K562 (cell line): Measurements from ENCODE around the gene AGAP1. TPM values are rescaled to one million over a fixed set of nuclear protein-coding genes. Genes with fewer than 3 reads are reported as not detected.

Experiments
- ATAC-seq: fragments of 200-7000 bp; cut with Tn5 transposase; 3 replicates; pipeline ENCODE4 v1.9.1; 2020; ENCODE audit warnings: moderate library complexity
- BruUV-seq: library from RNA; stranded (reverse); fragments of 400-500 nt; replicated peaks from 2 replicates; lab custom pipeline; 2021; lab: Mats Ljungman, UMichigan
- CTCF ChIA-PET: fragments of 300-600 bp; formaldehyde crosslinking; extraction: SDS; loops from one replicate; lab custom pipeline; 2021; ENCODE audit warnings: low intra/inter-chr PET ratio; lab: Yijun Ruan, JAX
- POLR2A ChIA-PET: fragments of 300-600, 350-650 bp; sonication (Branson Sonifier 250); formaldehyde crosslinking; extraction: SDS; loops from one replicate; lab custom pipeline; 2021; ENCODE audit warnings: antibody characterized with exemption, inconsistent platforms; lab: Yijun Ruan, JAX
- DNase-seq, 4 experiments: peaks; one replicate each; pipeline versions ENCODE4 v3.0.0 to v3.0.0-alpha.2; 2011 to 2018; ENCODE audit warnings: low spot score in 3 of 4, mixed read lengths in 3 of 4; ENCODE audit errors: extremely low read depth in 1 of 4
- FAIRE-seq: peaks from 2 replicates; lab custom pipeline; 2011; peaks lifted over from hg19 to GRCh38; lab: Jason Lieb, UNC
- H2AFZ ChIP-seq: 2 replicates; pipeline ENCODE4 v1.6.0; 2011; ENCODE audit warnings: low read depth, low read length, control low read depth, inconsistent platforms
- H3K27ac ChIP-seq: fragments of 200-600 bp; 3 replicates; pipeline ENCODE4 v1.8.0; 2011; ENCODE audit warnings: low read depth, mild to moderate bottlenecking, control low read depth, inconsistent platforms, low read length, moderate library complexity, mixed read lengths; ENCODE audit errors: extremely low read depth
- H3K27me3 ChIP-seq, 2 experiments: fragments of 300-600 bp in 1 of 2; 2 replicates in 1 of 2; 3 replicates in 1 of 2; pipeline versions ENCODE4 v1.6.0 to v1.8.0; 2011; ENCODE audit warnings: inconsistent platforms in 2 of 2, low read length in 2 of 2, mild to moderate bottlenecking in 1 of 2, mixed read lengths in 1 of 2, moderate library complexity in 1 of 2; ENCODE audit not compliant: control insufficient read depth in 2 of 2, insufficient read depth in 2 of 2
- H3K36me3 ChIP-seq: fragments of 300-600 bp; 3 replicates; pipeline ENCODE4 v1.8.0; 2011; ENCODE audit warnings: mild to moderate bottlenecking, low read length, inconsistent platforms; ENCODE audit not compliant: control insufficient read depth, insufficient read depth
- H3K4me1 ChIP-seq, 2 experiments: fragments of 200-600 bp in 1 of 2; replicated peaks in 1 of 2; 2 replicates in 1 of 2; 3 replicates in 1 of 2; pipeline versions ENCODE4 v1.5.1 to v1.8.0; 2011; ENCODE audit warnings: inconsistent platforms in 2 of 2, low read length in 2 of 2, mild to moderate bottlenecking in 1 of 2, mixed read lengths in 1 of 2, moderate library complexity in 1 of 2; ENCODE audit not compliant: control insufficient read depth in 2 of 2, insufficient read depth in 2 of 2
- H3K4me2 ChIP-seq: 2 replicates; pipeline ENCODE4 v1.6.1; 2011; ENCODE audit warnings: low read length, control low read depth, inconsistent platforms, mixed read lengths; ENCODE audit not compliant: insufficient read depth
- H3K4me3 ChIP-seq: fragments of 200-600 bp; sonication (generic), shearing (Covaris generic); 2 replicates; pipeline ENCODE4 v1.5.1; 2016; ENCODE audit warnings: control low read depth, inconsistent platforms
- H3K79me2 ChIP-seq: fragments of 200-600 bp; 3 replicates; pipeline ENCODE4 v1.8.0; 2011; ENCODE audit warnings: low read length, inconsistent platforms; ENCODE audit not compliant: control insufficient read depth, insufficient read depth
- H3K9ac ChIP-seq, 2 experiments: 2 replicates each; pipeline versions ENCODE4 v1.6.0 to v1.6.1; 2011; ENCODE audit warnings: low read depth in 2 of 2, low read length in 2 of 2, control low read depth in 1 of 2, inconsistent platforms in 1 of 2, mild to moderate bottlenecking in 1 of 2, mixed read lengths in 1 of 2; ENCODE audit not compliant: insufficient read depth in 1 of 2
- H3K9me1 ChIP-seq: one replicate; pipeline ENCODE4 v1.6.0; 2011; ENCODE audit warnings: inconsistent platforms, mild to moderate bottlenecking, low read length, moderate library complexity; ENCODE audit not compliant: control insufficient read depth, insufficient read depth
- H3K9me3 ChIP-seq: replicated peaks from 2 replicates; pipeline ENCODE4 v1.5.1; 2011; ENCODE audit warnings: low read depth, low read length, inconsistent platforms; ENCODE audit not compliant: control insufficient read depth, insufficient read depth
- H4K20me1 ChIP-seq: replicated peaks from 2 replicates; pipeline ENCODE4 v1.6.1; 2011; ENCODE audit warnings: low read length, inconsistent platforms, mixed read lengths; ENCODE audit not compliant: control insufficient read depth, insufficient read depth
- CBFA2T3 ChIP-seq: fragments of 450-650 bp; IDR thresholded peaks from 2 replicates; pipeline ENCODE4 v1.6.1; 2017
- CHD1 ChIP-seq: fragments of 200-600 bp; sonication (generic); IDR thresholded peaks from one replicate; pipeline ENCODE4 v1.6.1; 2012; ENCODE audit warnings: mild to moderate bottlenecking, moderate library complexity, low read length, inconsistent platforms
- CSDE1 ChIP-seq, 2 experiments: fragments of 450-650 bp; IDR thresholded peaks; 2 replicates each; pipeline ENCODE4 v1.6.1; 2016; ENCODE audit warnings: mild to moderate bottlenecking in 1 of 2
- DPF2 ChIP-seq: fragments of 450-650 bp; IDR thresholded peaks from 2 replicates; pipeline ENCODE4 v1.6.1; 2016
- HDAC6 ChIP-seq: IDR thresholded peaks from 2 replicates; pipeline ENCODE4 v1.6.1; 2012; ENCODE audit warnings: low read depth, mild to moderate bottlenecking, control low read depth, inconsistent platforms, low read length, moderate library complexity
- KAT2B ChIP-seq: IDR thresholded peaks from one replicate; pipeline ENCODE4 v1.6.1; 2012; ENCODE audit warnings: low read depth, mild to moderate bottlenecking, control low read depth, inconsistent platforms, low read length, moderate library complexity
- MCM3 ChIP-seq: fragments of 450-650 bp; IDR thresholded peaks from 2 replicates; pipeline ENCODE4 v1.6.1; 2016
- MYNN ChIP-seq, 2 experiments: sonication (generic); formaldehyde crosslinking in 1 of 2; IDR thresholded peaks; 2 replicates each; pipeline versions ENCODE4 v1.5.0 to v1.6.1; 2016 to 2020; ENCODE audit warnings: antibody characterized with exemption in 1 of 2, missing genetic modification reagents in 1 of 2
- NR2F6 ChIP-seq: fragments of 450-650 bp; formaldehyde crosslinking; IDR thresholded peaks from 2 replicates; pipeline ENCODE4 v1.4.0; 2020; ENCODE audit warnings: mild to moderate bottlenecking
- RFX1 ChIP-seq: fragments of 450-650 bp; IDR thresholded peaks from 2 replicates; pipeline ENCODE4 v1.6.1; 2016; ENCODE audit warnings: mild to moderate bottlenecking, moderate library complexity
- ZNF445 ChIP-seq: fragments of 250-450 bp; sonication (Bioruptor Pico); IDR thresholded peaks from 2 replicates; pipeline ENCODE4 v1.4.0; 2020; ENCODE audit warnings: low read depth, mild to moderate bottlenecking, moderate library complexity
- ZNF75A ChIP-seq: fragments of 450-650 bp; formaldehyde crosslinking; IDR thresholded peaks from 2 replicates; pipeline ENCODE4 v1.4.0; 2020; ENCODE audit warnings: mild to moderate bottlenecking
- ZNF830 ChIP-seq: fragments of 250-450 bp; sonication (Bioruptor Pico); IDR thresholded peaks from 2 replicates; pipeline ENCODE4 v1.5.0; 2021; ENCODE audit warnings: mild to moderate bottlenecking
- WGBS: fragments of 100-300 bp; shearing (Covaris generic); methylation state at CpG from one replicate; pipeline ENCODE4 v1.1.6; 2016; ENCODE audit warnings: low coverage, mixed read lengths; ENCODE audit not compliant: insufficient coverage; ENCODE audit errors: missing lambda C conversion rate; 5-methylcytosine and 5-hydroxymethylcytosine counted together
- in situ Hi-C: fragments of 300-500 bp; cut with MboI; formaldehyde crosslinking; loops from 4 replicates; pipeline ENCODE4 v1.15.0; 2018; ENCODE audit warnings: inconsistent platforms, mixed read lengths
- intact Hi-C: fragments of 100-400 bp; cut with micrococcal nuclease; formaldehyde crosslinking; loops from 2 replicates; pipeline ENCODE4 v1.14.2; 2022
- polyA plus RNA-seq, 8 experiments: library from polyadenylated mRNA; depleted of rRNA in 4 of 8; stranded (reverse) in 5 of 8; unstranded in 3 of 8; fragments of >200 nt; fragmentation: Nextera tagmentation in 2 of 8; fragmentation: Illumina TruSeq in 1 of 8; extraction: Ambion mirVana in 2 of 8; extraction: Trizol in 1 of 8; gene quantifications; 2 replicates each; pipeline versions ENCODE4 v1.2.1 to v1.2.3, GENCODE V29; 2011 to 2014; ENCODE audit warnings: inconsistent platforms in 1 of 8, missing spikeins in 1 of 8
- total RNA-seq, 7 experiments: library from RNA; depleted of rRNA in 6 of 7; stranded (reverse); fragments of >200 nt in 6 of 7; fragmentation: Illumina TruSeq in 2 of 7; extraction: Trizol in 2 of 7; gene quantifications; 2 replicates each; pipeline versions ENCODE4 v1.2.1 to v1.2.3, GENCODE V29; 2011 to 2021; ENCODE audit warnings: low replicate concordance in 1 of 7
- TF ChIP-seq, protein P1 (sequence below): fragments of 250-450 bp; sonication (Bioruptor Pico); IDR thresholded peaks from 2 replicates; pipeline ENCODE4 v1.4.0; 2020

The AGAP1 gene
- total and polyA plus RNA-seq, 9 of the 15 experiments (the other 6 are each of a cell fraction or from before 2014, with no cell fraction given), result 1.3 to 24.0 (median 10.6) TPM

DNA sequence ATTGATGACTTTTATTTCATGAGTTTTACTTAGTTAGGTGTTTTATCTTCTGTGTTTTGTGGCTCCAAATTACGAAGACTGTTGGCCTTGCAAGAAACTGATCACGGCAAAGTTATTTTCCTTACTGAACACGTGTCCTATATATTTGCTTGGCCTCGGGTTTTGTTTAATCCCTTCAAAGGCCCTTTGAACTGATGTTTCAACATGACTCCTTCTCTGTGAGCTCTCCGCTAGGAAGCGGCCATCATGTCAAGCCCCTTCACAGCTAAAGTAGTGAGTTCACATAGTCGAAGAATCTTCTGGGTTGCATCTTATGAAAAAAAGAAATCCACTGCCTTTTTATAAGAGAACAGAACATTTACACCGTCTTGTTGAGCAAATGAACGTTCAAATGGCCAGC lies 515.0 kb downstream of the AGAP1 start:
- in situ Hi-C loops, result no loop called here
- Histone ChIP-seq H3K9me1 (no peaks in the 10 kb centered on the region), H4K20me1 (no peaks in the 10 kb centered on the region), H3K4me2 (no peak overlapping the region), H3K27me3 (no peaks in the 10 kb centered on the region), H3K4me3 (no peak overlapping the region), H3K79me2 (no peaks in the 10 kb centered on the region), H3K9me3 (no peaks in the 10 kb centered on the region), H3K9ac (no peak overlapping the region), H3K27ac (no peak overlapping the region), H3K4me1 (no peaks in the 10 kb centered on the region; a peak in 1 of 5 replicates), H3K36me3 (no peaks in the 10 kb centered on the region), H2AFZ (no peak overlapping the region)
- 82% methylated on average over 9 of the region's 9 CpGs for WGBS
- DNase-seq (no peak), FAIRE-seq (no peak), ATAC-seq (no peak)
- BruUV-seq, result no TSS peak
- intact Hi-C loops, result no loop called here
- ChIA-PET POLR2A (no interaction called here), CTCF (no interaction called here)
- TF ChIP-seq CBFA2T3 (no peak), KAT2B (no peak), ZNF830 (CRISPR knock-in tag) (no peak), RFX1 (no peak), DPF2 (no peak), MYNN (IDR thresholded peaks at IDR 0.05) (no peak), MYNN (CRISPR knock-in tag; IDR thresholded peaks at IDR 0.05) (no peak), NR2F6 (no peak), CSDE1 (IDR thresholded peaks at IDR 0.05) (no peak), ZNF445 (no peak), MCM3 (no peak), CHD1 (no peak), ZNF75A (no peak), HDAC6 (no peak)
- TF ChIP-seq, protein P1, sequence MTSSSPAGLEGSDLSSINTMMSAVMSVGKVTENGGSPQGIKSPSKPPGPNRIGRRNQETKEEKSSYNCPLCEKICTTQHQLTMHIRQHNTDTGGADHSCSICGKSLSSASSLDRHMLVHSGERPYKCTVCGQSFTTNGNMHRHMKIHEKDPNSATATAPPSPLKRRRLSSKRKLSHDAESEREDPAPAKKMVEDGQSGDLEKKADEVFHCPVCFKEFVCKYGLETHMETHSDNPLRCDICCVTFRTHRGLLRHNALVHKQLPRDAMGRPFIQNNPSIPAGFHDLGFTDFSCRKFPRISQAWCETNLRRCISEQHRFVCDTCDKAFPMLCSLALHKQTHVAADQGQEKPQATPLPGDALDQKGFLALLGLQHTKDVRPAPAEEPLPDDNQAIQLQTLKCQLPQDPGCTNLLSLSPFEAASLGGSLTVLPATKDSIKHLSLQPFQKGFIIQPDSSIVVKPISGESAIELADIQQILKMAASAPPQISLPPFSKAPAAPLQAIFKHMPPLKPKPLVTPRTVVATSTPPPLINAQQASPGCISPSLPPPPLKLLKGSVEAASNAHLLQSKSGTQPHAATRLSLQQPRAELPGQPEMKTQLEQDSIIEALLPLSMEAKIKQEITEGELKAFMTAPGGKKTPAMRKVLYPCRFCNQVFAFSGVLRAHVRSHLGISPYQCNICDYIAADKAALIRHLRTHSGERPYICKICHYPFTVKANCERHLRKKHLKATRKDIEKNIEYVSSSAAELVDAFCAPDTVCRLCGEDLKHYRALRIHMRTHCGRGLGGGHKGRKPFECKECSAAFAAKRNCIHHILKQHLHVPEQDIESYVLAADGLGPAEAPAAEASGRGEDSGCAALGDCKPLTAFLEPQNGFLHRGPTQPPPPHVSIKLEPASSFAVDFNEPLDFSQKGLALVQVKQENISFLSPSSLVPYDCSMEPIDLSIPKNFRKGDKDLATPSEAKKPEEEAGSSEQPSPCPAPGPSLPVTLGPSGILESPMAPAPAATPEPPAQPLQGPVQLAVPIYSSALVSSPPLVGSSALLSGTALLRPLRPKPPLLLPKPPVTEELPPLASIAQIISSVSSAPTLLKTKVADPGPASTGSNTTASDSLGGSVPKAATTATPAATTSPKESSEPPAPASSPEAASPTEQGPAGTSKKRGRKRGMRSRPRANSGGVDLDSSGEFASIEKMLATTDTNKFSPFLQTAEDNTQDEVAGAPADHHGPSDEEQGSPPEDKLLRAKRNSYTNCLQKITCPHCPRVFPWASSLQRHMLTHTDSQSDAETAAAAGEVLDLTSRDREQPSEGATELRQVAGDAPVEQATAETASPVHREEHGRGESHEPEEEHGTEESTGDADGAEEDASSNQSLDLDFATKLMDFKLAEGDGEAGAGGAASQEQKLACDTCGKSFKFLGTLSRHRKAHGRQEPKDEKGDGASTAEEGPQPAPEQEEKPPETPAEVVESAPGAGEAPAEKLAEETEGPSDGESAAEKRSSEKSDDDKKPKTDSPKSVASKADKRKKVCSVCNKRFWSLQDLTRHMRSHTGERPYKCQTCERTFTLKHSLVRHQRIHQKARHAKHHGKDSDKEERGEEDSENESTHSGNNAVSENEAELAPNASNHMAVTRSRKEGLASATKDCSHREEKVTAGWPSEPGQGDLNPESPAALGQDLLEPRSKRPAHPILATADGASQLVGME (CRISPR knock-in tag), result no peak
